HG03095 (cell line): Measurements from ENCODE around the gene DCAF4.
"Not testable (repeated sequence)": the region's sequence is repeated elsewhere in the genome, so short reads cannot be mapped to it uniquely, and the experiment has no call there.

ENCODE experiments used
- ATAC-seq: cut with Tn5 transposase; IDR thresholded peaks from one replicate; pipeline ENCODE4 v1.9.1; 2021; ENCODE audit warnings: moderate library complexity; ENCODE audit not compliant: unreplicated experiment

DCAF4 gene

DNA sequence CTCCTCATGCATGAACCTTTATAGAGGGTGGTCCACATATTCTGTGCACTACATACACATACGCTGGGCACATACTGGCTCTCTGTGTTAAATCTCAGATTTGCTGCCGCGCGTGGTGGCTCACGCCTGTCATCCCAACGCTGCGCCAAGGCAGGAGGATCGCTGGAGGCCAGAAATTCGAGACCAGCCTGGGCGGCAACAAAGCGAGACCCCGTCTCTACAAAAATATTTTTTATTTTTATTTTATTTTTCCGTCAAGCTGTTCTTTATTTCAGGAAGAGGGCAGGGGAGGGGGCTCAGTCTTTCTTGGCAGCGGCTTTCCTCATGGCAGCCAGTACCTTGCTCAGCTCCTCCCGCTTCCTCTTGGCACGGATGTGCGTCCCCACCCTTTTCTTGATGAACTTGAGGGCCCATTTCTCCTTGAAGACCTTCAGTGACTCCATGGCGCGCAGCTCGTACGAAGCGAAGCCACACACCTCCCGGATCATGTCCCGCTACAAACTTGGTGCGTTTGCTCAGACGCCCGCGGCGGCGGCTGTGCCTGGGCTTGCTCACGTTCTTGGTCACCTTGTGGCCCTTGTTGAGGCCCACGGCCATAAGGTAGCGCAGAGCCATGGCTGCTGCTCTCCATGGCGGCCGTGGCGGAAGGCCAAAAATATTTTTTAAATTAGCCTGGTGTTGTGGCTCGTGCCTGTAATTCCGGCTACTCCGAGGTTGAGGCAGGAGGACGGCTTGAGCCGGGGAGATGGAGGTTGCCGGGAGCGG, 3.2 kb downstream of the DCAF4 start:
- no peak for ATAC-seq

DNA sequence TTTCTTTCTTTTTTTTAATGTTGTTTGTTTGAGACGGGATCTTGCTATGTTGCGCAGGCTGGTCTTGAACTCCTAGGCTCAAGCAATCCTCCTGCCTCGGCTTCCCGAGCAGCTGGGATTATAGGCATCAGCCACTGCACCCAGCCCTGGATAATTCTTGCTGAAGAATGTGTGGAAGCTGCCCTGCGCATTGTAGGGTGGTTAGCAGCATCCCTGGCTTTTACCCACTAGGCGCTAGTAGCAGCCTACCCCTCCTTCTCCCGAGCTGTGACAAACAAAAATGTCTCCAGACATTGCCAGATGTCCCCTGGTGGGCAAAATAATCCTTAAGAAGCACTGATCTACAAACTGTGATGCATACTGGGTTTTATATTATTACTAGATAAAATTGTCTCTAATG, 6.6 kb downstream of the DCAF4 start:
- ATAC-seq = no peak

DNA sequence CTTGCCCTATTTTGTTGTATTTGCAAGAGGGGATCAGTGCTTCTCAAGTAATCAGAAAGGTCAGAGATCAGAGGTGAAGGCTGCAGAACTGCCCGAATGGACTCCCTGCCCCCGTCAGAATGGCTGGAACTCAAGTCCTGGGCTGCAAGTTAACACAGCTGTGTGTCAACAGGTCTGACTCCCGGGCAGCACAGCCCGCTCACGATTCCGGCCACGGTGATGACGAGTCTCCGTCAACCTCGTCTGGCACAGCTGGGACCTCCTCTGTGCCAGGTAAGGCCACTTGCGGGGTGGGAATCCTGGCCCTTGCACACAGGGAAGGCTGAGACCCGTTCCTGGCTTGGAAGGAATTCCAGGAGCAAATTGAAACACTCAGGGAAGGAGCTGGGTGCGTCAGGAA, 13.4 kb downstream of the DCAF4 start:
- no peak for ATAC-seq

DNA sequence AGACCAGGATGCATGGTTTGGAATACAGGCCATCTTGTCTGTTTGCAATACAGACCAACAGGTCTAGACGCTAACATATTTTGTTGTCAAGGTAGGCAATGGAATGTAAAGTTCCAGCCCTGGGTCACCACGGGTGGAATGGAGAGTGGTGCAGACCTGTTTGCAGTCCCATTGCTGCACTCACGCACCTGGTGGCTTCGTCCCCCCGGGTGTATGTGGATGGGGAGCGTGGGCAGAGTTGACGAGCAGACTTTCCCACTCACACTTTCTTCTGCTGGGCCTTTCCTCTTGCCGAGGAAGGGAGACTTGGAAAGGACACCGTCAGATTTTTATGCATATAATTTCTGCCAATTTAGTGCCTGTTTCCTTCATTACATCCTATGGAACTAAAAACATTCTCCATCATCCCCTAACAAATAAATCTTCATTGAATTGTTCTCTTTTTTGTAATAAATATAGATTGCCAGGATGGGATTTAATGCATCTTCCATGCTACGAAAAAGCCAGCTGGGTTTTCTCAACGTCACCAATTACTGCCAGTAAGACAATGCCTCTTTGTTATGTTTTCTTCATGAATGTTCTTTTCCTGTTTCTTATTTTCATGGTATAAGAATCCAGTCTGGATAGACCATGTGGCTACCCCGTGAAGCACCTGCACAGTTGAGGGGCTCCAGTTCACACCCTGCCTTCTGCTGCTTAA, 15.2 kb downstream of the DCAF4 start:
- ATAC-seq = no peak

DNA sequence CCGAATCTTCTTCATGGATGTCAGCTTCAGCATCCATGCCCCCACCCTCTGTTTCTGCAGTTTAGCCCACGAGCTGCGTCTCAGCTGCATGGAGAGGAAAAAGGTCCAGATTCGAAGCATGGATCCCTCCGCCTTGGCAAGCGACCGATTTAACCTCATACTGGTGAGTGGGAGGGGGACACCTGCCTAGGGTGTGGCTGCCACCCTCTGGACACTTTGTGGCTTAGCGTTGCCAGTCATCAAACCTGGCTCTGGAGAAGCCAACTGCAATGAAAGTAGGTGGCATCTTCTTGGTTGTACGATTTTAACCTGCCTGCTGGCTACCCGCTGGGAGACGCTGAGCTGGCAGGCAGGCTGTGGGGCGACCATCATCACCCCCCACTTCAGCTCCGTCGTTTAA, 16.7 kb downstream of the DCAF4 start:
- no peak for ATAC-seq

DNA sequence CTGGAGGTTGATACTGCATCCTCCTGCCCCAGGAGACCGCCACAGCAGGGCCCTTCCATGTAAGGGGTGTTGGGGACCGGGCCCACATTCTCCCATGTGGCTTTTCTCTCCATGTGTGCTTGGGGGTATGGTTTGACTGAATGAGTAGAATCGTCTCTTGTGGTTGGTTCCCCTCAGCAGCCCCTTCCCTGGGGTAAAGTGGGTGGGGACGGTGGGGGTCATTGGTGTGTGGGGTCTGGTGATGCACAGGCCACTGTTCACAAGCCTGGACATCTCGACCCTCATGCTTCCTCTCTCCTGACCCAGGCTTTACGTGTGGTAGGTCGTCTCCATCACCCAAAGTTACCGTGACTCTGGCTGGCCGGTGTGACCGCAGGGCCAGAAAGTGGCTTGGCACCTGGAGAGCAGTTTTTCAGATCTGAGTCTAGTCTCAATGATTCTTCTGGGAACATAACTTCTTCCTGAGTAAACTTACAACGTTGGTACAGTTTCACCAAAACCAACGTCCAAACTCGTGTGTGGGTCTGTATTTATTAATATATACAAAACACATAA, 17.7 kb downstream of the DCAF4 start:
- ATAC-seq = no peak

DNA sequence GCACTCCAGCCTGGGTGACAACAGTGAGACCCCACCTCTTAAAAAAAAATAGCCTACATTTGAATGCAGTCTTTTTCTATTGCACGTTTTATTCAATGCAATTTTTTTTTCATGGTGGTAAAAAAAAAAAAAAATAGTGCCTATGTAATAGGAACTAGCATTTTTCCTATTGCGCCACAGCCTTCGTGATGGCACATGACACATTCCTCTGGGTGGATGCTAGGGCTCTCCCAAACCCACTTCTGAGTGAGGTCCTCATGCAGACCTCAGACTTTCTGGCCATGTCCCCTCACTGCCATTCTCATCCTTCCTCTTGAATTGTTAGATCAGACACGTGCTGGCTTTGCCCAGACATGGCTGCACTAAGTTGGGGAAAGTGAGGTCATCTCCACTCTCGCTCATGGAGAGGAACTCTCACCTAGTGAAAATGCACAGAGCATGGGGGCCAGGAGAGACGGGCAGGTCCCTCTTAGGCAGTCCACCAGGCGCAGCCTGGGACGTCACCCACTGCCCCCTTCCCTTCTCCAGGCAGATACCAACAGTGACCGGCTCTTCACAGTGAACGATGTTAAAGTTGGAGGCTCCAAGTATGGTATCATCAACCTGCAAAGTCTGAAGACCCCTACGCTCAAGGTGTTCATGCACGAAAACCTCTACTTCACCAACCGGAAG, 19.2 kb downstream of the DCAF4 start:
- ATAC-seq = no peak

DNA sequence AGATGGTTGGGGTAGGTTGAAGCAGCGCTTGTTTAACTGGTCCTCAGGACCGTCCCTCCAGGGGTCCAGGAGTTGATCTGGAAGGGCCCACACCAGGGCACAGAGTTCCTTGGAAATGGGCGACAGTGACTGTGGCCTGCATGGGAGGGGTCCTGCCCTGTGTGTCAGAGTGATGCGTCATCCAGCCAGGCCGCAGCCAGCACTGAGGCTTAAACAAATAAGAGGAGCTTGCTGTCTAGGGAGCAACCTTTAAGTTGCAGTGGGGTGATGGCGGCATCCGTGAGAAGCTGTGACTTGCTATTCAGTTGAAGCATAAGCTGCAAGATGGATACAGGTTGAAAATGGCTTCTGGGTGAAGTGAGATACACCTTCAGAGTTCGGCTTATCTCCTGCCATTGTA, 20.2 kb downstream of the DCAF4 start:
- ATAC-seq = no peak

DNA sequence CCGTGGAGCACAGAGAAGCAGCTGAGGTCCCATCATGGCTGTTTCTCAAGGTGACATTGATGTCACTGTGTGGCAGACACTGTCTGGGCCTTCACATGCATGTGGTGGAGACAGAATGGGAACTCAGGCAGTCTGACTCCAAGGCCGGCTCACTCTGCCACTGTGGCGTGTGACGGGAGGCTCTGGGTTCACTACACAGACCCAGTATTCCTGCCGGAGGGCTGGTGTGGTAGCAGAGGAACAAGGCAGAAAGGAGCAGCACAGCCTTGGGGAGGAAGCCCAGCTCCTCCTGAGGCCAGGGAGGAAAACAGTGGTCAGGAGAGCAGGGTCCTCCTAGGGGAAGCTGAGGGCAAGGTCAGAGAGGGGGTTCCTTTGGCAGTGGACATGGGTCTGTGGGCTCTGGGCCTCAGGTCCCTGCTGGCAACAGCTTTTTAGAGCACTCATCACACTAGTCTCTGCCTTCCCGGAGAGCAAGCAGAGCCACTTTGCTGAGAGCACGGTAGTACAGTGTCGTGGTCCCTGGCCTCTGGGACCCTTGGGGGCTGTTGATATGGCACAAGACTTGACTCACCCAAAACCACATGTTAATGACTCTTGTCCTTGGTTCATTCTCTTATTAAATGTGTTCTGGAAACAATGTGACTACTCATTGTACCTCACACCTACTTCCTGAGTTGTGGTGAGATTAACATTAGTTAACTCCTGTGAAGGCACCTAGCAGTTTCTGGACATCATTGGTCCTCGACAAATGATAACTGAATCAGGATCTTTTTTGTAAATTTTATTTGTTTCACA, 21.3 kb downstream of the DCAF4 start:
- ATAC-seq = no peak

DNA sequence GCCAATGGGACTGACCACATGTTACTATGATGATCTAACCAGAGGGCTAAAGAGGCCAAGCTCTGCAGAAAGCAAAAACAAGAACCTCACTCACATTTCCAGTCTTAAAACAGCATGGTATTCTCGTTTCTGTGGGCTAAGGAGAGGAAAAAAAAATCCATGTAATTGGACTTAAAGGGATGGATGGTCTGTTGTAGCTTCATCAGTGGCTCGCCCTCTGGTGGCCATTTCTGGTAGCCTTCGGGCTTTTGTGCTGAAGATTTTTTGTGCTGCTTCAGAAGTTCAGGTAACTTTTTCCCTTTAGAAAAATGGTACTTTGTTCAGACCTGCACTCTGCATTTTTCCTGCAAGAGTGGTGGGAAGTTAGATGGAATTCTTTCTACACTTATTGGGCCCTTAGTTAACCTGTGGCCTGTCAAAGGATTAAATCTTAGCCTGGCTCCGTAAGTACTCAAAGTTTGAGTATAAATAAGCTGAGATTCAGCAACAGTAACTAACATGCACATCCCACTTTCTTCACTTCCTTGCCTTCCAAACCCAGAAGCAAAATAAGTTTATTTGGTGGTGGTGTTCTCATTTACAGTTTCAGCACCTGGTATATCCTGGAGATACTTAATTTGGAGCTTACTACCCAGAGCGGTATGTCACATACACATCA, 22.3 kb downstream of the DCAF4 start:
- ATAC-seq = no peak

DNA sequence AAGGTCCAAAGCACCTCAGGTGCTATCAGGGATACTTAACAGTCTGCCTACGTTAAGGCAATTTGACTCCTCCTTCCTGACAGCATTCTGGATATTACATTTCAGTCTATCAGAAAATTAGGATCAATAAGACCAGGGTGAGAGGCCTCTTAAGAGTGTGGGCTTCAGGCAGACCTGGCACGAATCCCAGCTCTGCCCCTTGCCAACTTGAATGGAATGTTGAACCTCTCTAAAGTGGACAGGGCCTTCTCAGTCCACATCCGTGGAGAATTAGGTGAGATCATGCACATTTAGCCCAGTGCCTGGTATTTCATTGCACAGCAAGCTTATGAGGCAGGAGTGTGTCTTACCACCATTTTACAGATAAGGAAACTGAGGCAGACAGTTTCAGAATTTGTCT, 25.9 kb downstream of the DCAF4 start:
- no peak for ATAC-seq

DNA sequence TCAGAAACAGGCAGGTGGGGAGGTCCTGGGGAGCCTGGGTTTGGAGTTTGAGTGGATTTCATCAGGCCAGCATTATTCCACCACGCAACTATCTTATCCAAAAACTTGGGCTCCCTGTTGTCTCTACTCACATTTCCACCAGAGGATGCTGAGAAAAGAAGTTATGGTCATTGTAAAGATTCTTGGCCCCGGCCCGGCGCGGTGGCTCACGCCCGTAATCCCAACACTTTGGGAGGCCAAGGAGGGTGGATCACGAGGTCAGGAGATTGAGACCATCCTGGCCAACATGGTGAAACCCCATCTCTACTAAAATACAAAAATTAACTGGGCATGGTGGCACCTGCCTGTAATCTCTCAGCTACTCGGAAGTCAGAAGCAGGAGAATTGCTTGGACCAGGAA, 30.5 kb downstream of the DCAF4 start:
- ATAC-seq = not testable (repeated sequence)

DNA sequence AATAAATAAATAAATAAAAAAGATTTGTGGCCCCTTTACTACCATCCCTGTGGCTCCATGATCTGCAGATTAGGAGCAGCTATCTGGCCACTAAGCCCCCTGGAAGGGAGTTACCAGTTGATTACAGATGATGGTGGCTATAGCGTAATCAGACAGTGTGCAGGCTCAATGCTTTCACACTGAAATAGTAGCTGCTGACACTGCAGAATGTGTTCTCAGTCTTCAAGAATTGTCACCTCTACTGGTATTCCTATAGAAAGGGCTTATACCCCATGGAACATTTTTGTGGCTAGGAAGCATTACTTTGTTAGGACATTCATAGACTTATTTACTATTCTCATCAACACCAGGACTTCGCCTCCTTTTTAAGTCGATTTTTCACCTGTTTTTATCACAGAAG, 30.9 kb downstream of the DCAF4 start:
- no peak for ATAC-seq

DNA sequence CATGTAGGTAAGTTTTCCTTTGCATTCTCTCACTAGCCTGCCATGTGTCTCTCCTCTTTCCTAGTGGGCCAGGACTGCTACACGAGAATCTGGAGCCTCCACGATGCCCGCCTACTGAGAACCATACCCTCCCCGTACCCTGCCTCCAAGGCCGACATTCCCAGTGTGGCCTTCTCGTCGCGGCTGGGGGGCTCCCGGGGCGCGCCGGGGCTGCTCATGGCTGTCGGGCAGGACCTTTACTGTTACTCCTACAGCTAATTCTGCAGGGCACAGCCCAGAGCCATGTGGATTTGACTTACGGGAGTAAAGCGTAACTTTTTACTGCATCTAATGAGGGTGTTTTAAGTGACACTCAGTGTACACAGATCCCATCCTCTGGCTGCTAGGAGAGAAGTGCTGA, 32.3 kb downstream of the DCAF4 start:
- no peak for ATAC-seq

DNA sequence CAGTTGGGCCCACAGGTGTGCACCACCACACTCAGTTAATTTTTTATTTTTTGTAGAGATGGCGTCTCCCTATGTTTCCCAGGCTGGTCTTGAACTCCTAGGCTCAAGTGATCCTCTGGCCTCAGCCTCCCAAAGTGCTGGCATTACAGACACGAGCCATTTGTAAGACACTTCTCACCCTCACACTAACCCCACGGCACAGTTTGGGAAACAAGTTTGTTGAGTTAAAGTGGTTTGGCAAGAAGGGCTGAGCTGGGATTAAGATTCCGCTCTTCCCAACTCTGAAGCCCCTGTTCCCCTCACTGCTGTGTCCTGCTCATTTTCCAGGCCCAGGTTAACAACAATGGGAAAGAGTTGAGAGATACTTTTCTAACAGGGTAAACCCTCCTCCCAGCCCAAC, 34.8 kb downstream of the DCAF4 start:
- ATAC-seq = not testable (repeated sequence)

DNA sequence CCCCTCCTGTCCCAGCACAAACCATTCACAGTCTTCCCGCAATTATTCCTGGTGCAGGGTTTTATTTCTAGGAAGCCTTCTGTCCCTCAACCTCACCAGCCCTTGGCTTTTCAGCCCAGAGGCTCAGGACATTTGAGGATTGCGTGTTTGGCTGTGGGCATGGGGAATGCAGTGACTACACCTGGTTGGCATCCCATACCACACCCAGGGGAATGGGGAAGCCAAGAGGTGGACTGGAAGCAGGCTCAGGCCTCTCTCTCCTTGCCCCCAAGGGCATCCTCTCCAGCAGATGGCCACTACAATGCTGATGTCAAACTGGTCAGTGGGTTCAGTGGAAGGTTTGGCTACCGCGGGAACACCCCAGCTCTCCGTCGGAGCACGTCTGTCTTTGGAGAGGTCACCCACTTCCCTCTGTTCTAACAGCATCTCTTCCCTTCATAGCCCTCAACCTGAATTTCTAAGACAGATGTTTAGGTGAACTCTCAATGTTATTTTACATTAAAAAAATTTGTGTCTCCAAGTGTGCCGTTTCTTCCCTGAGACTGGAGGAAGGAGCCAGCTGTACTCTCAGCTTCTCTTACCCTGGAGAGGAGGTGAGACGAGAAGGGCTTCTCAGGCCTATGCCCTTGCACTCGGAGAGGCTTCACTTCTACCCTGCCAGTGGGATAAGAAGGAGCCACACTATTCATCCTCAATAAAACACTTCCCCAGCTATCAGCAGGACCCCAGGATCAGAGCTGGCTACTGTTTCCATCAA, 35.5 kb downstream of the DCAF4 start:
- no peak for ATAC-seq

DNA sequence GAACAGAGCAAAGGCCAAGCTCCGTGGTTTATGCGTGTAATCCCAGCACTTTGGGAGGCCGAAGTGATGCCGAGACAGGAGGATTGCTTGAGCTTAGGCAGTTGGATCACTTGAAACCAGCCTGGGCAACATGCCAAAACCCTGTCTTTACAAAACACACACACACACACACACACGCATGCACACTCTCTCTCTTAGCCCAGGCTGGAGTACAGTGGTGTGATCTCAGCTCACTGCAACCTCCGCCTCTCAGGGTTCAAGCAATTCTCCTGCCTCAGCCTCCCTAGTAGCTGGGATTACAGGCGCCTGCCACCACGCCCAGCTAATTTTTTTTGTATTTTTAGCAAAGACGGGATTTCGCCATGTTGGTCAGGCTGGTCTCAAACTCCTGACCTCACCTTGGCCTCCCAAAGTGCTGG, 36.1 kb downstream of the DCAF4 start:
- not testable (repeated sequence) for ATAC-seq

DNA sequence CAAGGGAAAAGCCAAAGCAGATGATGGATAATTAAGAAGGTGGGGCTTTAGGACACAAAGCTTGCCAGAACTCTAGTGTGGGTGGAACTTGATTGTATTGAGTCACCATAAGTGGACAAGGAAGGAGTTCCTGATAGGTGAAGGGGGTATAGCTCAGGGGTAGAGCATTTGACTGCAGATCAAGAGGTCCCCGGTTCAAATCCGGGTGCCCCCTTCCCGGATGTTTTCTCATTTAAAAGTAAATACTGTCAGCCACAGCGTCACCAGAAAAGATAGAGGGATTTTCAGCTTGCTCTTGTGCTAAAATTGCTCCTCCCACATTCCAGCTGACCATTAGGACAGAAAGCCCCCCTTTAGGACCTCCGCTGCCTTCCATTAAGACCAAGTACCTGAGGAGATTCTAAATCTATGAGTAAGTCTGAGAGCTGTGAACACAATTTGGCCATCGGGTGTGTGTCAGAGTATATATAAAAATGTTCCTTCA, 36.6 kb downstream of the DCAF4 start:
- no peak for ATAC-seq

DNA sequence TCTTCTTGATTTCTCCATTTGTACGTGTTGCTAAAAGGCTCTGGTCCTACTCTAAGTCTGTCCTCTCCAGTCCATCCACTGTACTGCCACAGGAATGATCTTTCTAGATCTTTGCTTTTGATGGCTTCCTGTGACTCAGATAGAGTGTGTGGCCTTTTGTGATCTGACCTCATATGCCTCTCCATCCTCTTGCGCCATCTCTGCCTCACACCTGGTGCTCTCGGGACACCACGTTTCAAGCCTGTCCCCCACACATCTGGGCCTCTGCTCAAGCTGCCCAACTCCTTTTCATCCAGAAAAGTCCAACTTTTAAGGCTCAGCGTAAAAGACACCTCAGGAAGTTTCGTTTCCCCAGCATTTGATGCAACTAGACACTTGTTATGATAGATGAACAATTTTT, 39.0 kb downstream of the DCAF4 start:
- ATAC-seq = no peak

DNA sequence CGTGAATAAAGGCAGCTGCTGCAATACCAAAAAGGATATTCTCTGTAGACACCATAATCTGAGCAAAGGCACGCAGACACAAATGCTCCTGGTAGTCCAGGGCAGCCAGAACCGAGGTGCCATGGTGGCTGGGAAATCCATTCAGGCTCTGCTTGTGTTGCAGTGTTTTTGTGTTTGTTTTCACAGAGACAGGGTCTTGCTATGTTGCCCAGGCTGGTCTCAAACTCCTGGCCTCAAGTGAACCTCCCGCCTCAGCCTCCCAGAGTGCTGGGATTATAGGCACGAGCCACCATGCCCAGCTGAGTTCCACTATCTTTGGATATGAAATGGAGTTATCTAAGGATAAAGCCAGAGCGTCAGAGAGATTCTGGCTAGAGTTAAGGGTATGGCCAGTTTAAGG, 39.8 kb downstream of the DCAF4 start:
- ATAC-seq = no peak
